Mesenchymal stem cell (in vitro differentiated cells and primary cell): Measurements from ENCODE around the gene GALNT8.
"Not testable (repeated sequence)": the region's sequence is repeated elsewhere in the genome, so short reads cannot be mapped to it uniquely, and the experiment has no call there.

Experiments
- DNase-seq: peaks from one replicate; pipeline ENCODE4 v3.0.0-alpha.2; 2013
- H2AFZ ChIP-seq: one replicate; pipeline ENCODE4 v1.6.1; 2013; ENCODE audit warnings: low read depth, mild to moderate bottlenecking, control low read depth, inconsistent platforms, low read length, moderate library complexity
- H2AK5ac ChIP-seq: 2 replicates; pipeline ENCODE4 v1.6.1; 2013; ENCODE audit warnings: low read length, moderate library complexity, mild to moderate bottlenecking, inconsistent platforms; ENCODE audit not compliant: severe bottlenecking
- H2BK120ac ChIP-seq: one replicate; pipeline ENCODE4 v1.6.1; 2013; ENCODE audit warnings: low read depth, mild to moderate bottlenecking, inconsistent platforms, low read length, moderate library complexity
- H2BK12ac ChIP-seq, 2 experiments: one replicate each; pipeline ENCODE4 v1.6.1; 2013; ENCODE audit warnings: inconsistent platforms in 2 of 2, low read length in 2 of 2, mild to moderate bottlenecking in 2 of 2, moderate library complexity in 2 of 2, control low read depth in 1 of 2
- H2BK15ac ChIP-seq: one replicate; pipeline ENCODE4 v1.6.1; 2013; ENCODE audit warnings: mild to moderate bottlenecking, low read depth, inconsistent platforms; ENCODE audit not compliant: poor library complexity, severe bottlenecking
- H2BK5ac ChIP-seq: 2 replicates; pipeline ENCODE4 v1.6.1; 2013; ENCODE audit warnings: low read depth, mild to moderate bottlenecking, low read length, control low read depth, inconsistent platforms; ENCODE audit not compliant: poor library complexity, severe bottlenecking
- H3K14ac ChIP-seq, 2 experiments: one replicate each; pipeline ENCODE4 v1.6.1; 2013; ENCODE audit warnings: inconsistent platforms in 2 of 2, low read length in 2 of 2, control low read depth in 1 of 2, mild to moderate bottlenecking in 1 of 2, moderate library complexity in 1 of 2
- H3K18ac ChIP-seq, 2 experiments: one replicate each; pipeline ENCODE4 v1.6.1; 2013; ENCODE audit warnings: inconsistent platforms in 2 of 2, low read length in 2 of 2, control low read depth in 1 of 2, low read depth in 1 of 2, mild to moderate bottlenecking in 1 of 2
- H3K23ac ChIP-seq, 2 experiments: one replicate each; pipeline ENCODE4 v1.6.1; 2013; ENCODE audit warnings: inconsistent platforms in 2 of 2, low read length in 2 of 2, mild to moderate bottlenecking in 2 of 2, moderate library complexity in 2 of 2, control low read depth in 1 of 2
- H3K27ac ChIP-seq: 2 replicates; pipeline ENCODE4 v1.5.1; 2013; ENCODE audit warnings: mild to moderate bottlenecking, moderate library complexity, low read length, control low read depth, inconsistent platforms; ENCODE audit not compliant: poor library complexity, severe bottlenecking
- H3K27me3 ChIP-seq, 2 experiments: 2 replicates each; pipeline versions ENCODE4 v1.6.1 to v1.7.0; 2013; ENCODE audit warnings: low read length in 2 of 2, mild to moderate bottlenecking in 2 of 2, moderate library complexity in 2 of 2, control low read depth in 1 of 2, inconsistent platforms in 1 of 2; ENCODE audit not compliant: control insufficient read depth in 1 of 2, insufficient read depth in 1 of 2
- H3K36me3 ChIP-seq, 2 experiments: 2 replicates each; pipeline versions ENCODE4 v1.6.1 to v1.7.0; 2013; ENCODE audit warnings: low read length in 2 of 2, control low read depth in 1 of 2, inconsistent platforms in 1 of 2, low read depth in 1 of 2, mild to moderate bottlenecking in 1 of 2; ENCODE audit not compliant: insufficient read depth in 2 of 2, control insufficient read depth in 1 of 2
- H3K4ac ChIP-seq, 2 experiments: one replicate each; pipeline ENCODE4 v1.6.1; 2013; ENCODE audit warnings: inconsistent platforms in 2 of 2, low read length in 2 of 2, mild to moderate bottlenecking in 2 of 2, moderate library complexity in 2 of 2, control low read depth in 1 of 2, low read depth in 1 of 2
- H3K4me1 ChIP-seq: 2 replicates; pipeline ENCODE4 v1.6.1; 2013; ENCODE audit warnings: low read depth, low read length, control low read depth; ENCODE audit not compliant: control insufficient read depth, insufficient read depth
- H3K4me2 ChIP-seq: 2 replicates; pipeline ENCODE4 v1.6.1; 2013; ENCODE audit warnings: low read length, mild to moderate bottlenecking, inconsistent platforms; ENCODE audit not compliant: poor library complexity, severe bottlenecking
- H3K4me3 ChIP-seq, 2 experiments: 2 replicates each; pipeline versions ENCODE4 v1.5.1 to v1.7.0; 2013; ENCODE audit warnings: low read length in 2 of 2, mild to moderate bottlenecking in 2 of 2, control low read depth in 1 of 2, low read depth in 1 of 2; ENCODE audit not compliant: insufficient read depth in 1 of 2
- H3K79me1 ChIP-seq: replicated peaks from 2 replicates; pipeline ENCODE4 v1.6.1; 2013; ENCODE audit warnings: mild to moderate bottlenecking, control low read depth, low read length, inconsistent platforms; ENCODE audit not compliant: poor library complexity, severe bottlenecking
- H3K9ac ChIP-seq: 2 replicates; pipeline ENCODE4 v1.7.0; 2013; ENCODE audit warnings: mild to moderate bottlenecking, low read length, moderate library complexity
- H3K9me3 ChIP-seq: 2 replicates; pipeline ENCODE4 v1.7.0; 2013; ENCODE audit warnings: mild to moderate bottlenecking, low read length; ENCODE audit not compliant: control insufficient read depth
- H4K8ac ChIP-seq: one replicate; pipeline ENCODE4 v1.6.1; 2013; ENCODE audit warnings: inconsistent platforms, mild to moderate bottlenecking, low read length, moderate library complexity
- H4K91ac ChIP-seq: one replicate; pipeline ENCODE4 v1.6.1; 2013; ENCODE audit warnings: mild to moderate bottlenecking, low read length, inconsistent platforms
- WGBS: methylation state at CpG from one replicate; pipeline ENCODE4 v1.1.7; 2013; ENCODE audit warnings: mixed read lengths; 5-methylcytosine and 5-hydroxymethylcytosine counted together

GALNT8 gene

GRCh38 chr12:4751654-4752053, 31.5 kb downstream of the GALNT8 start:
- not testable (repeated sequence) for H3K18ac ChIP-seq, H3K23ac ChIP-seq, H3K4me3 ChIP-seq, H2BK15ac ChIP-seq, H2BK5ac ChIP-seq, H2AK5ac ChIP-seq, H2AFZ ChIP-seq, H3K4me2 ChIP-seq, DNase-seq, H3K4ac ChIP-seq, H3K9ac ChIP-seq, H3K79me1 ChIP-seq, H2BK120ac ChIP-seq, H3K14ac ChIP-seq, H4K91ac ChIP-seq, H3K27me3 ChIP-seq, H3K27ac ChIP-seq, H3K36me3 ChIP-seq, H2BK12ac ChIP-seq, H4K8ac ChIP-seq, H3K4me1 ChIP-seq, H3K9me3 ChIP-seq
- WGBS: no CpG with 5 or more reads among the region's 1 CpG

GRCh38 chr12:4762773-4763172, 42.6 kb downstream of the GALNT8 start:
- no peak for DNase-seq
- WGBS: 88% methylated on average over 7 of the region's 7 CpGs
- Histone ChIP-seq H3K4ac (no peak overlapping the region), H2BK12ac (no peak overlapping the region), H2BK5ac (no peak overlapping the region), H3K4me3 (no peak overlapping the region), H3K27me3 (peaks cover 7 to 34% of the 10 kb centered on the region in 2 experiments), H3K79me1 (no peaks in the 10 kb centered on the region), H2AK5ac (no peak overlapping the region), H3K4me2 (no peak overlapping the region), H2BK120ac (no peak overlapping the region), H3K14ac (no peak overlapping the region), H2AFZ (no peak overlapping the region), H3K23ac (no peak overlapping the region), H4K91ac (no peak overlapping the region), H3K9me3 (no peaks in the 10 kb centered on the region), H4K8ac (no peak overlapping the region), H3K27ac (no peak overlapping the region), H3K18ac (no peak overlapping the region), H3K36me3 (no peaks in the 10 kb centered on the region), H3K4me1 (no peaks in the 10 kb centered on the region), H3K9ac (no peak overlapping the region), H2BK15ac (no peak overlapping the region)

GRCh38 chr12:4763549-4763948, 43.3 kb downstream of the GALNT8 start:
- H2BK15ac ChIP-seq: no peak overlapping the region
- no peak overlapping the region for H2AFZ ChIP-seq
- H3K36me3 ChIP-seq: no peaks in the 10 kb centered on the region
- H3K4me2 ChIP-seq: no peak overlapping the region
- H2BK120ac ChIP-seq: no peak overlapping the region
- H3K18ac ChIP-seq: no peak overlapping the region
- no peaks in the 10 kb centered on the region for H3K9me3 ChIP-seq
- H2AK5ac ChIP-seq: no peak overlapping the region
- no peak overlapping the region for H3K14ac ChIP-seq
- H3K27ac ChIP-seq: no peak overlapping the region
- H4K91ac ChIP-seq: no peak overlapping the region
- H3K27me3 ChIP-seq: peaks cover 7 to 34% of the 10 kb centered on the region in 2 experiments
- no peak overlapping the region for H3K23ac ChIP-seq
- no peak overlapping the region for H4K8ac ChIP-seq
- H2BK5ac ChIP-seq: no peak overlapping the region
- no peak overlapping the region for H3K9ac ChIP-seq
- 48% methylated on average over 17 of the region's 18 CpGs for WGBS
- H3K4me3 ChIP-seq: no peak overlapping the region
- no peak overlapping the region for H3K4ac ChIP-seq
- no peaks in the 10 kb centered on the region for H3K79me1 ChIP-seq
- DNase-seq: no peak
- H3K4me1 ChIP-seq: no peaks in the 10 kb centered on the region
- H2BK12ac ChIP-seq: no peak overlapping the region

- Histone ChIP-seq H3K36me3 (no peaks in the 10 kb centered on the region), H3K4ac (no peak overlapping the region), H2AK5ac (no peak overlapping the region), H3K23ac (no peak overlapping the region), H4K91ac (no peak overlapping the region), H3K79me1 (no peaks in the 10 kb centered on the region), H4K8ac (no peak overlapping the region), H3K9me3 (no peaks in the 10 kb centered on the region), H3K4me3 (no peak overlapping the region), H3K9ac (no peak overlapping the region), H2BK12ac (no peak overlapping the region), H2BK15ac (no peak overlapping the region), H3K14ac (no peak overlapping the region), H2AFZ (no peak overlapping the region), H3K18ac (no peak overlapping the region), H2BK120ac (no peak overlapping the region), H3K27me3 (peaks cover 7 to 27% of the 10 kb centered on the region in 2 experiments), H3K4me2 (no peak overlapping the region), H3K4me1 (no peaks in the 10 kb centered on the region), H2BK5ac (no peak overlapping the region), H3K27ac (no peak overlapping the region)
- WGBS: 91% methylated on average over 6 of the region's 6 CpGs
- no peak for DNase-seq
These were observed 46.2 kb downstream of the GALNT8 start for GRCh38 chr12:4766445-4766844.
